HL-60 (cell line): Measurements from ENCODE around the gene ATP2B1.

ENCODE experiments used
- CTCF ChIP-seq: IDR thresholded peaks from one replicate; pipeline ENCODE4 v1.5.1; 2011; ENCODE audit warnings: low read length, control low read depth, inconsistent platforms; ENCODE audit not compliant: insufficient read depth
- GABPA ChIP-seq: IDR thresholded peaks from 2 replicates; pipeline ENCODE4 v1.6.1; 2012; ENCODE audit warnings: low read depth
- POLR2AphosphoS5 ChIP-seq: IDR thresholded peaks from 2 replicates; pipeline ENCODE4 v1.6.1; 2012; ENCODE audit warnings: low read depth
- REST ChIP-seq: IDR thresholded peaks from 2 replicates; pipeline ENCODE4 v1.6.1; 2012; ENCODE audit warnings: low read depth; ENCODE audit not compliant: insufficient replicate concordance
- SPI1 ChIP-seq: IDR thresholded peaks from 2 replicates; pipeline ENCODE4 v1.6.1; 2012; ENCODE audit warnings: low read depth, mild to moderate bottlenecking, borderline replicate concordance

GRCh38 chr12:89693639-89694202, 14.9 kb downstream of the ATP2B1 start:
- TF ChIP-seq CTCF: no peak
- no peak for TF ChIP-seq SPI1
- no peak for TF ChIP-seq GABPA
- TF ChIP-seq POLR2AphosphoS5: no peak
- TF ChIP-seq REST: no peak
